Activated CD8-positive, alpha-beta T cell treated with anti-CD3 and anti-CD28 coated beads for 36 hours (primary cell): Measurements from ENCODE around the gene CD22. TPM values are rescaled to one million over a fixed set of nuclear protein-coding genes. Genes with fewer than 3 reads are reported as not detected.
A peak's percentile ranks its signal among the peaks of the same experiment; 100 is the strongest.

ENCODE experiments used
- ATAC-seq: fragments of 200-7000 bp; cut with Tn5 transposase; one replicate; pipeline ENCODE4 v1.10.0; 2021; ENCODE audit warnings: mild to moderate bottlenecking, moderate library complexity
- CTCF ChIA-PET: fragments of 350-600 bp; sonication (Branson Sonifier 250); formaldehyde crosslinking; loops from one replicate; lab custom pipeline; 2021; ENCODE audit warnings: antibody characterized with exemption; lab: Charles Lee
- POLR2A ChIA-PET: fragments of 350-600 bp; sonication (Branson Sonifier 250); formaldehyde crosslinking; loops from one replicate; lab custom pipeline; 2021; ENCODE audit warnings: antibody characterized with exemption; lab: Charles Lee
- DNase-seq: peaks from one replicate; pipeline ENCODE4 v3.0.0-alpha.2; 2020
- H3K27ac Mint-ChIP-seq: one replicate; pipeline ENCODE4 v1.8.0; 2021; ENCODE audit warnings: mild to moderate bottlenecking, mixed read lengths
- H3K27me3 Mint-ChIP-seq: one replicate; pipeline ENCODE4 v1.8.0; 2021; ENCODE audit warnings: mixed read lengths
- H3K36me3 Mint-ChIP-seq: one replicate; pipeline ENCODE4 v1.8.0; 2021; ENCODE audit warnings: low read depth, mixed read lengths
- H3K4me1 Mint-ChIP-seq: one replicate; pipeline ENCODE4 v1.8.0; 2021; ENCODE audit warnings: low read depth, mixed read lengths
- H3K4me3 Mint-ChIP-seq: one replicate; pipeline ENCODE4 v1.8.0; 2021; ENCODE audit warnings: mild to moderate bottlenecking, moderate library complexity, mixed read lengths
- H3K9me3 Mint-ChIP-seq: one replicate; pipeline ENCODE4 v1.8.0; 2021; ENCODE audit warnings: mixed read lengths
- intact Hi-C: fragments of 100-400 bp; cut with micrococcal nuclease; formaldehyde crosslinking; loops from one replicate; pipeline ENCODE4 v1.10.0; 2022
- total RNA-seq, 2 experiments: library from RNA; stranded (reverse); gene quantifications; one replicate each; pipeline ENCODE4 v1.2.3, GENCODE V29; 2021
- TF ChIP-seq, protein P1 (sequence below): fragments of 200-600 bp; IDR thresholded peaks from one replicate; pipeline ENCODE4 v1.8.0; 2022; ENCODE audit warnings: antibody characterized with exemption, mild to moderate bottlenecking

CD22 gene
- total RNA-seq, 2 experiments from 2014 or later, result 2.3 to 2.8 TPM

GRCh38 chr19:35308910-35309309 is 20.1 kb upstream of the CD22 start:
- Mint-ChIP-seq H3K27me3 (no peaks in the 10 kb centered on the region), H3K27ac (no peak overlapping the region), H3K36me3 (no peaks in the 10 kb centered on the region), H3K4me3 (no peak overlapping the region), H3K9me3 (no peaks in the 10 kb centered on the region), H3K4me1 (no peaks in the 10 kb centered on the region)
- TF ChIP-seq, protein P1, sequence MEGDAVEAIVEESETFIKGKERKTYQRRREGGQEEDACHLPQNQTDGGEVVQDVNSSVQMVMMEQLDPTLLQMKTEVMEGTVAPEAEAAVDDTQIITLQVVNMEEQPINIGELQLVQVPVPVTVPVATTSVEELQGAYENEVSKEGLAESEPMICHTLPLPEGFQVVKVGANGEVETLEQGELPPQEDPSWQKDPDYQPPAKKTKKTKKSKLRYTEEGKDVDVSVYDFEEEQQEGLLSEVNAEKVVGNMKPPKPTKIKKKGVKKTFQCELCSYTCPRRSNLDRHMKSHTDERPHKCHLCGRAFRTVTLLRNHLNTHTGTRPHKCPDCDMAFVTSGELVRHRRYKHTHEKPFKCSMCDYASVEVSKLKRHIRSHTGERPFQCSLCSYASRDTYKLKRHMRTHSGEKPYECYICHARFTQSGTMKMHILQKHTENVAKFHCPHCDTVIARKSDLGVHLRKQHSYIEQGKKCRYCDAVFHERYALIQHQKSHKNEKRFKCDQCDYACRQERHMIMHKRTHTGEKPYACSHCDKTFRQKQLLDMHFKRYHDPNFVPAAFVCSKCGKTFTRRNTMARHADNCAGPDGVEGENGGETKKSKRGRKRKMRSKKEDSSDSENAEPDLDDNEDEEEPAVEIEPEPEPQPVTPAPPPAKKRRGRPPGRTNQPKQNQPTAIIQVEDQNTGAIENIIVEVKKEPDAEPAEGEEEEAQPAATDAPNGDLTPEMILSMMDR, result no peak
- DNase-seq (no peak), ATAC-seq (no peak)
- ChIA-PET POLR2A (no interaction called here), CTCF (interaction anchor here (0.7 kb wide), 1 partner anchor 13 kb away, joined by 3 read pairs; no protein-coding TSS in a partner anchor)
- intact Hi-C loops, result no loop called here

DNA sequence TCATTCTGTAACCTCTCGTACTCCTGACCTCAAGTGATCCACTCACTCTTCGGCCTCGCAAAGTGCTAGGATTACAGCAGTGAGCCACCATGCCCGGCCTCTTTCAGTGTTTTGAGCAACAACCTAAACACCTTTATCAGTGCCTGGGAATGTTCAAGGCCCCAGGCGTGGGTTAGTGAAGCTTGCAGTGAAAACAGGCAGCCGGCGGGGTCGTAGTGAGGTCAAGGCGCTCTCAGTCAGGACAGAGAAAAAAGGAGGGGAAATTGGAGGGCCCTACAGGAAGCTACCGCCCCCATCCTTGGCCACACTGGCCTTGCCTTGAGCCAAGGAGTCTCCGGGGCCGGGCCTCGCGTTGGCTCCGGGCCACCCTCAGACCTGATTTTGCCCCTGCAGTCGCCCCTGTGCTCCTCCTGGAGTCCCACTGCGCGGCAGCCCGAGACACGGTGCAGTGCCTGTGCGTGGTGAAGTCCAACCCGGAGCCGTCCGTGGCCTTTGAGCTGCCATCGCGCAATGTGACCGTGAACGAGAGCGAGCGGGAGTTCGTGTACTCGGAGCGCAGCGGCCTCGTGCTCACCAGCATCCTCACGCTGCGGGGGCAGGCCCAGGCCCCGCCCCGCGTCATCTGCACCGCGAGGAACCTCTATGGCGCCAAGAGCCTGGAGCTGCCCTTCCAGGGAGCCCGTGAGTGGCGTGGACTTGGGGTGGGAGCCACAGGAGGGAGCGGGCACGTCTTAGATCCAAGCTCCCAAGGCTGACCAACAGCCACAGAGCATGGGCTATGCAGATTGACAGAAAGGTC is 19.3 kb upstream of the CD22 start:
- H3K9me3 Mint-ChIP-seq, result no peaks in the 10 kb centered on the region
- no peaks in the 10 kb centered on the region for H3K27me3 Mint-ChIP-seq
- H3K4me1 Mint-ChIP-seq, result no peaks in the 10 kb centered on the region
- DNase-seq, result no peak
- no peaks in the 10 kb centered on the region for H3K36me3 Mint-ChIP-seq
- POLR2A ChIA-PET, result no interaction called here
- no peak overlapping the region for H3K27ac Mint-ChIP-seq
- CTCF ChIA-PET, result no interaction called here
- TF ChIP-seq, protein P1, result no peak
- ATAC-seq, result no peak
- H3K4me3 Mint-ChIP-seq, result no peak overlapping the region
- intact Hi-C loops, result no loop called here

GRCh38 chr19:35310331-35310730 is 18.7 kb upstream of the CD22 start:
- peak; percentile 37 for ATAC-seq
- CTCF ChIA-PET, result no interaction called here
- no peaks in the 10 kb centered on the region for H3K36me3 Mint-ChIP-seq
- H3K27ac Mint-ChIP-seq, result no peak overlapping the region
- no peaks in the 10 kb centered on the region for H3K27me3 Mint-ChIP-seq
- H3K4me1 Mint-ChIP-seq, result no peaks in the 10 kb centered on the region
- no peaks in the 10 kb centered on the region for H3K9me3 Mint-ChIP-seq
- intact Hi-C loops, result no loop called here
- DNase-seq, result peak; percentile 20
- POLR2A ChIA-PET, result no interaction called here
- TF ChIP-seq, protein P1, result no peak
- H3K4me3 Mint-ChIP-seq, result no peak overlapping the region

DNA sequence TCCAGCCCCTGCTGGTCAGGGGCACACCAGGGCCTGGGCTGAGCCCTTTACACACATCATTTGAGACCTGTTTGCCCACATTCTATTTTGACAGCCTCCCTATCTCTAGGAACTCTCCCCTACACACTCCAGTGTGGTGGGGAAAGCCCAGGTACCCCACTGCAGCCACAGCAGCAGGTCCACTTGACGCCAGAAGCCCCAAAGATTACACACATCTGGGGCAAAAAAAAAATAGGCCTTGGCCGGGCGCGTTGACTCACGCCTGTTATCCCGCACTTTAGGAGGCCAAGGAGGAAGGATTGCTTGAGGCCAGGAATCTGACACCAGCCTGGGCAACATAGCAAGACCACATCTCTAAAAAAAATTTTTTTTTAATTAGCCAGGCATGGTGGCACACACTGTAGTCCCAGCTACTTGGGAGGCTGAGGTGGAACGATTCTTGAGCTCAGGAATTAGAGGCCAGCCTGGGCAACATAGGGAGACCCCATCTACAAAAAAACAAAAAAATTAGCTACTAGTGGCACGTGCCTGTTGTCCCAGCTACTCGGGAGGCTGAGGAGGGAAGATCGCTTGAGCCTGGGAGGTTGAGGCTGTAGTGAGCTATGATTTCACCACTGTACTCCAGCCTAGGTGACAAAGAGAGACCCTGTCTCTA is 18.0 kb upstream of the CD22 start:
- CTCF ChIA-PET, result interaction anchor here (1.4 kb wide), 1 partner anchor 184 kb away, joined by 4 read pairs; no protein-coding TSS in a partner anchor
- no peaks in the 10 kb centered on the region for H3K4me1 Mint-ChIP-seq
- DNase-seq, result no peak
- POLR2A ChIA-PET, result no interaction called here
- H3K36me3 Mint-ChIP-seq, result no peaks in the 10 kb centered on the region
- intact Hi-C loops, result no loop called here
- TF ChIP-seq, protein P1, result no peak
- H3K27me3 Mint-ChIP-seq, result no peaks in the 10 kb centered on the region
- no peak overlapping the region for H3K27ac Mint-ChIP-seq
- H3K9me3 Mint-ChIP-seq, result no peaks in the 10 kb centered on the region
- no peak for ATAC-seq
- no peak overlapping the region for H3K4me3 Mint-ChIP-seq
